Liver (tissue), 3 donors: ENCODE measurements around the gene CES1.
"Not testable (repeated sequence)": the region's sequence is repeated elsewhere in the genome, so short reads cannot be mapped to it uniquely, and the experiment has no call there.

ENCODE experiments used
- EGR1 ChIP-seq, 2 donors: IDR thresholded peaks; 2 replicates each; pipeline ENCODE4 v1.6.1; 2016 to 2018; ENCODE audit warnings: antibody characterized with exemption in 2 of 2, low read depth in 2 of 2
- FOXA1 ChIP-seq: IDR thresholded peaks from 2 replicates; pipeline ENCODE4 v1.6.1; 2016; ENCODE audit warnings: antibody characterized with exemption
- GABPA ChIP-seq, 2 donors: IDR thresholded peaks in 1 of 2; conservative IDR thresholded peaks in 1 of 2; 2 replicates each; pipeline ENCODE4 v1.6.1; 2016; ENCODE audit warnings: antibody characterized with exemption in 2 of 2, mild to moderate bottlenecking in 1 of 2, moderate library complexity in 1 of 2
- JUND ChIP-seq, 2 donors: IDR thresholded peaks; 2 replicates each; pipeline ENCODE4 v1.6.1; 2016; ENCODE audit warnings: antibody characterized with exemption in 2 of 2
- RAD21 ChIP-seq, 2 donors: IDR thresholded peaks; 2 replicates each; pipeline ENCODE4 v1.6.1; 2016; ENCODE audit warnings: antibody characterized with exemption in 2 of 2, mild to moderate bottlenecking in 2 of 2
- SP1 ChIP-seq: IDR thresholded peaks from 2 replicates; pipeline ENCODE4 v1.6.1; 2018; ENCODE audit warnings: antibody characterized with exemption, mild to moderate bottlenecking
- TAF1 ChIP-seq: conservative IDR thresholded peaks from 2 replicates; pipeline ENCODE4 v1.6.1; 2016; ENCODE audit warnings: antibody characterized with exemption, mild to moderate bottlenecking
- YY1 ChIP-seq: IDR thresholded peaks from 2 replicates; pipeline ENCODE4 v1.6.1; 2016; ENCODE audit warnings: antibody characterized with exemption, mild to moderate bottlenecking
- TF ChIP-seq, protein P1 (sequence below): IDR thresholded peaks from 2 replicates; pipeline ENCODE4 v1.6.1; 2016; ENCODE audit warnings: antibody characterized with exemption, mild to moderate bottlenecking
- TF ChIP-seq, protein P2 (sequence below): fragments of 150-350 bp; IDR thresholded peaks from 2 replicates; pipeline ENCODE4 v1.5.1; 2017; ENCODE audit warnings: improper control_type of control experiment, low read depth, low read length; ENCODE audit not compliant: missing input control
- TF ChIP-seq, protein P3 (sequence below): IDR thresholded peaks from 2 replicates; pipeline ENCODE4 v1.6.1; 2016; ENCODE audit warnings: antibody characterized with exemption
- TF ChIP-seq, protein P4 (sequence below): IDR thresholded peaks from 2 replicates; pipeline ENCODE4 v1.6.1; 2016; ENCODE audit warnings: antibody characterized with exemption
- TF ChIP-seq, protein P5 (sequence below): IDR thresholded peaks from 2 replicates; pipeline ENCODE4 v1.6.1; 2016; ENCODE audit warnings: antibody characterized with exemption
- donor health status: healthy.
- donor health status: healthy.

DNA sequence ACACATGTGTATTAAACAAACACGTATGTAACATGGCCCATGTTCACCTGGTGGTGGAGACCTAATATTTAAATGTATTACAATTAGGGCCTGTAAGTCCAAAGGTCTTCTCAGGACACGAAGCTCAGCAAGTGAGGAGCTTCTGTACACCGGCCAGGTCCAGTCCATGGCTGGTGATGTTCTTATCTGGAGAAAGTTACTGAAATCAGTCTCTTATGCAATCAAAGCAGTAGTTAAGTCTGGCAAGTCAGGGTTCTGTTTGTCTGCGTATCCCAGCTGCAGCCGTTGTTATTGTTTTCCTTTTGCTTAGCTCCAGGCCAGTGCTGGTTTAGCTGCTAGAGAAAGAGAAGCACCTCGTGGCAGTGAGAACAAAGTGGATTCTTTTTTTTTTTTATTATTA, 41.4 kb downstream of the CES1 start:
- TF ChIP-seq, protein P1, sequence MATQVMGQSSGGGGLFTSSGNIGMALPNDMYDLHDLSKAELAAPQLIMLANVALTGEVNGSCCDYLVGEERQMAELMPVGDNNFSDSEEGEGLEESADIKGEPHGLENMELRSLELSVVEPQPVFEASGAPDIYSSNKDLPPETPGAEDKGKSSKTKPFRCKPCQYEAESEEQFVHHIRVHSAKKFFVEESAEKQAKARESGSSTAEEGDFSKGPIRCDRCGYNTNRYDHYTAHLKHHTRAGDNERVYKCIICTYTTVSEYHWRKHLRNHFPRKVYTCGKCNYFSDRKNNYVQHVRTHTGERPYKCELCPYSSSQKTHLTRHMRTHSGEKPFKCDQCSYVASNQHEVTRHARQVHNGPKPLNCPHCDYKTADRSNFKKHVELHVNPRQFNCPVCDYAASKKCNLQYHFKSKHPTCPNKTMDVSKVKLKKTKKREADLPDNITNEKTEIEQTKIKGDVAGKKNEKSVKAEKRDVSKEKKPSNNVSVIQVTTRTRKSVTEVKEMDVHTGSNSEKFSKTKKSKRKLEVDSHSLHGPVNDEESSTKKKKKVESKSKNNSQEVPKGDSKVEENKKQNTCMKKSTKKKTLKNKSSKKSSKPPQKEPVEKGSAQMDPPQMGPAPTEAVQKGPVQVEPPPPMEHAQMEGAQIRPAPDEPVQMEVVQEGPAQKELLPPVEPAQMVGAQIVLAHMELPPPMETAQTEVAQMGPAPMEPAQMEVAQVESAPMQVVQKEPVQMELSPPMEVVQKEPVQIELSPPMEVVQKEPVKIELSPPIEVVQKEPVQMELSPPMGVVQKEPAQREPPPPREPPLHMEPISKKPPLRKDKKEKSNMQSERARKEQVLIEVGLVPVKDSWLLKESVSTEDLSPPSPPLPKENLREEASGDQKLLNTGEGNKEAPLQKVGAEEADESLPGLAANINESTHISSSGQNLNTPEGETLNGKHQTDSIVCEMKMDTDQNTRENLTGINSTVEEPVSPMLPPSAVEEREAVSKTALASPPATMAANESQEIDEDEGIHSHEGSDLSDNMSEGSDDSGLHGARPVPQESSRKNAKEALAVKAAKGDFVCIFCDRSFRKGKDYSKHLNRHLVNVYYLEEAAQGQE, result not testable (repeated sequence)
- TF ChIP-seq, protein P2, sequence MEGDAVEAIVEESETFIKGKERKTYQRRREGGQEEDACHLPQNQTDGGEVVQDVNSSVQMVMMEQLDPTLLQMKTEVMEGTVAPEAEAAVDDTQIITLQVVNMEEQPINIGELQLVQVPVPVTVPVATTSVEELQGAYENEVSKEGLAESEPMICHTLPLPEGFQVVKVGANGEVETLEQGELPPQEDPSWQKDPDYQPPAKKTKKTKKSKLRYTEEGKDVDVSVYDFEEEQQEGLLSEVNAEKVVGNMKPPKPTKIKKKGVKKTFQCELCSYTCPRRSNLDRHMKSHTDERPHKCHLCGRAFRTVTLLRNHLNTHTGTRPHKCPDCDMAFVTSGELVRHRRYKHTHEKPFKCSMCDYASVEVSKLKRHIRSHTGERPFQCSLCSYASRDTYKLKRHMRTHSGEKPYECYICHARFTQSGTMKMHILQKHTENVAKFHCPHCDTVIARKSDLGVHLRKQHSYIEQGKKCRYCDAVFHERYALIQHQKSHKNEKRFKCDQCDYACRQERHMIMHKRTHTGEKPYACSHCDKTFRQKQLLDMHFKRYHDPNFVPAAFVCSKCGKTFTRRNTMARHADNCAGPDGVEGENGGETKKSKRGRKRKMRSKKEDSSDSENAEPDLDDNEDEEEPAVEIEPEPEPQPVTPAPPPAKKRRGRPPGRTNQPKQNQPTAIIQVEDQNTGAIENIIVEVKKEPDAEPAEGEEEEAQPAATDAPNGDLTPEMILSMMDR, result not testable (repeated sequence)
- TF ChIP-seq GABPA (IDR thresholded peaks at IDR 0.05 in 1 of 2, conservative IDR thresholded peaks at IDR 0.05 in 1 of 2); SP1; TAF1; FOXA1; YY1; JUND (IDR thresholded peaks at IDR 0.05); RAD21 (IDR thresholded peaks at IDR 0.05); EGR1 (IDR thresholded peaks at IDR 0.05; ENCODE audit: low read depth in 2 of 2): not testable (repeated sequence)
- TF ChIP-seq, protein P3, sequence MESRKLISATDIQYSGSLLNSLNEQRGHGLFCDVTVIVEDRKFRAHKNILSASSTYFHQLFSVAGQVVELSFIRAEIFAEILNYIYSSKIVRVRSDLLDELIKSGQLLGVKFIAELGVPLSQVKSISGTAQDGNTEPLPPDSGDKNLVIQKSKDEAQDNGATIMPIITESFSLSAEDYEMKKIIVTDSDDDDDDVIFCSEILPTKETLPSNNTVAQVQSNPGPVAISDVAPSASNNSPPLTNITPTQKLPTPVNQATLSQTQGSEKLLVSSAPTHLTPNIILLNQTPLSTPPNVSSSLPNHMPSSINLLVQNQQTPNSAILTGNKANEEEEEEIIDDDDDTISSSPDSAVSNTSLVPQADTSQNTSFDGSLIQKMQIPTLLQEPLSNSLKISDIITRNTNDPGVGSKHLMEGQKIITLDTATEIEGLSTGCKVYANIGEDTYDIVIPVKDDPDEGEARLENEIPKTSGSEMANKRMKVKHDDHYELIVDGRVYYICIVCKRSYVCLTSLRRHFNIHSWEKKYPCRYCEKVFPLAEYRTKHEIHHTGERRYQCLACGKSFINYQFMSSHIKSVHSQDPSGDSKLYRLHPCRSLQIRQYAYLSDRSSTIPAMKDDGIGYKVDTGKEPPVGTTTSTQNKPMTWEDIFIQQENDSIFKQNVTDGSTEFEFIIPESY, result not testable (repeated sequence)
- TF ChIP-seq, protein P4, sequence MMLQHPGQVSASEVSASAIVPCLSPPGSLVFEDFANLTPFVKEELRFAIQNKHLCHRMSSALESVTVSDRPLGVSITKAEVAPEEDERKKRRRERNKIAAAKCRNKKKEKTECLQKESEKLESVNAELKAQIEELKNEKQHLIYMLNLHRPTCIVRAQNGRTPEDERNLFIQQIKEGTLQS, result not testable (repeated sequence)
- TF ChIP-seq, protein P5, sequence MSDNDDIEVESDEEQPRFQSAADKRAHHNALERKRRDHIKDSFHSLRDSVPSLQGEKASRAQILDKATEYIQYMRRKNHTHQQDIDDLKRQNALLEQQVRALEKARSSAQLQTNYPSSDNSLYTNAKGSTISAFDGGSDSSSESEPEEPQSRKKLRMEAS, result not testable (repeated sequence)
